ENCODE results near the gene TOM1.

Gene TOM1

DNA sequence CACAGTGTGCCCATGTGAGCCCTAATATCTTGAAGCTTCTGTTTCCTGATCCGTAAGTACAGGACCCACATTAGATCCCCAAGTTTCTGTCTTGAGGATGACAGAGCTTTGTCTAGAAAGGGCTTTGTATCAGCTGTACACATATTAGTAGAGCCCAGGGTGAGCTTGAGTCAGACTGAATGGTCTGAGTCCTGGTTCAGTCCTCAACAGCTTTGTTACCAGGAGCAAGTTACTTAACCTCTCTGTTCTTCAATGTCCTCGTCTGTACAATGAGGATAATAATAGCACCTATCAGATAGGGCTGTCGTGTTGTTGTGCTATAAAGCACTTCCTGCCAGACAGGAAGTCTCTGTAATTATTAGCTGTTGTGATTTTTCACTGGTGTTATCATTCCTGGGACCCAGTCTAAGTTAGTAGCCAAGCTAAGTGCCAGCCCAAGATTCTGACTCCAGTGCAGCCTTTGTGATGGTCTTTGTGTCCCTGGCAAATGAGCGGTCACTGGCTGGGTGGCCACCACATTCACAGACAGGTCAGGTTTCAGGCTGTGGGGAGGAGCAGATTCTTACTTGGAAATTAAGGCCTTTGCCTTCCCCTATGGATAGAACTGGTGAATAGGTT, 6.8 kb downstream of the TOM1 start:
- DNase-seq, result no peak

DNA sequence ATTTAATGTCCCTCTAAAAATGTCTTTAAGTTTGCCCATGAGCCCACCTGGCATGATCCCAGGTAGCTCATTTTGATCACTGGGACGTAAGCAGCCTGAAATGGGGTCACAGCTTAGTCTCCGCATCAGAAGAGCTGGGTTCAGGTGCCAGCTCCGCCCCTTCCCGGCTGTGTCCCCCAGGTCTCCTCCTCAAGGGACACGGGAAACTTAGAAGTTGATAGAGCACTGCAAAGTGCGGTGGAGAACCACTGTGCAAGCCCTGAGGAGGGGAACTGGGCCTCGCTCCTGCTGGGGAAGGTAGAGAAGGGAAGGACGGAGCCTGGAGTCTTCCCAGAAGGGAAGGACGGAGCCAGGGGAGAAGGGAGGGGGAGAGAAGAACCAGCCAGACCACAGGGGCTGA, 7.7 kb downstream of the TOM1 start:
- no peak for DNase-seq

DNA sequence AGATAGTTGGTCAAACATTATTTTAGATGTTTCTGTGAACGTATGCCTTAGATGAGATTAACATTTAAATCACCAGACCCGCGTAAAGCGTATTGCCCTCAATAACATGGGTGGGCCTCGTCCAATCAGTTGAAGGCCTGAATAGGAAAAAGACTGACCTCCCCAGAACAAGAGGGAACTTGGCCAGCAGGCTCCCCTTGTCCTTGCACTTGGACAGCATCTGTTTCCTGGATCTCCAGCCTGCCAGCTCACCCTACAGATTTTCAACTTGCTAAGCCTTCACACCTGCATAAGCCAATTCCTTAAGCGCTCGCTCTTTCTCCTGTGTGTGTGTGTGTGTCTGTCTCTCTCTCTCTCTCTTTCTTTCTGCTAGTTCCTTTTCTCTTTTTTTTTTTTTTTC, 8.2 kb downstream of the TOM1 start:
- no peak for DNase-seq

DNA sequence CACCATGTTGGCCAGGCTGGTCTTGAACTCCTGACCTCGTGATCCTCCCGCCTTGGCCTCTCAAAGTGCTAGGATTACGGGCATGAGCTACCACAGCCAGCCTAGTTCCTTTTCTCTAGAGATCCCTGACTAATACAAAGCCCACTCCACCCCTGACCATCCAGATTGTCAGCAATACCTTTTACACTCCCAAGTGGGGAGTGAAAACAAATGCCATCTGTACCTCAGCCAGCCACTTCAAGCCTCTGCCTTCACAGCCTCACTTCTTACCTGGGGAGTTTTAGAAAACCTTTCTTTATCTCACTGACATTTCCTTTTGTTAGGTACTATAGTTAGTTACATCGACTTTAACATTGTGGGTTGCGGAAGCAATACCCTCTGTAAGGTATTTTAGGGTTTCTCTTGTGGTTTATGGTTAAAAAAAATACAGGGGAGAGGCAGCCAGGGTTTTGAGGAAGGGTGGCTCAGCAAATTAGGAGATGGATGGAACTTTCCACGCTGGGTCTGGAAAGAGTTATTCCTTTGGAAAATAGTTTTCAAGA, 8.9 kb downstream of the TOM1 start:
- DNase-seq, result no peak

DNA sequence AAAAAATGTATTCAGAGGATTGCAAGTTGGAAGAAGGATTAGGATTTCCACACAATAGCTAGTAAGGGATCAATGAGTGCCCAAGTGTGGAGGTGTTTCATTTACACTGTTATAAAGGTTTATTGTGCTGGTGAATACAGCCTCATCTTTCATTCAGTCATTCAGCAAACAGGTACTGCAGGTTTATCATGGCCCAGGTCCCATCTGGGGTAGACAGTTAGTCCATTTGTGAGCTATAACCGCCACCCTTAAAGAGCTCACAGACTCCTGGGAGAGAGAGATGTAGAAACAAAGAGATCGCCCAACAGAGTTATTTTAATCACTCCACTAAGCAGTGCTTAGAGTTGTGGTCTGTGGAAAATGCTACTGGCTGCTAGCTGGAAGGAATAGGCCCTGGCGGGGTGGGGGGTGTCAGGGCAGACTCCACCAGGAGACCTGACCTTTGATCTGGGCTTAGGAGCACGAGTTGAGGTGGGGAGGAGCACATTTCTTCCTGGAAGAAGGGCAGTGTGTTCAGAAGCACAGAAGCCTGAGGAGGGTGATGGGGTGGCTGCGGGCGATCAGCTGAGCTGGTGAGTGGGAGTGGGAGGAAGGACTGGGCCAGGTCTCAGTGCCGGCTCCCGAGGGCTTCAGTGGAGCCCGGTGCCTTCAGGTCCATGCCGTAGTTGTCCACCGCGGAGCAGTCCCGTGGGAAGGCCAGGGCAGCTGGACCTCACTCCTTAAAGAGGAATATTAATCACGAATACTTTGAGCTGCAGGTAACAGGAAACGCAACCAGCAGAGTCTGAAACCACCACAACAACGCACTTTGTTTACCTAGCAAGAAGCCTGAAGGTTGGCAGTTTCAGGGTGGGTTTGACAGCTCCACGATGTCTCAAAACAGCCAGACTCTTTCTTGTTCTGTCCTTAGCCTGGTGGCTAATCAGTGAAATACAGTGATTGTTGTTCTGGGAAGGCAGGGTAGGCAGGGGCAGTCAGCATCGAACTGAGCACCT, 11.2 kb downstream of the TOM1 start:
- DNase-seq, result no peak

DNA sequence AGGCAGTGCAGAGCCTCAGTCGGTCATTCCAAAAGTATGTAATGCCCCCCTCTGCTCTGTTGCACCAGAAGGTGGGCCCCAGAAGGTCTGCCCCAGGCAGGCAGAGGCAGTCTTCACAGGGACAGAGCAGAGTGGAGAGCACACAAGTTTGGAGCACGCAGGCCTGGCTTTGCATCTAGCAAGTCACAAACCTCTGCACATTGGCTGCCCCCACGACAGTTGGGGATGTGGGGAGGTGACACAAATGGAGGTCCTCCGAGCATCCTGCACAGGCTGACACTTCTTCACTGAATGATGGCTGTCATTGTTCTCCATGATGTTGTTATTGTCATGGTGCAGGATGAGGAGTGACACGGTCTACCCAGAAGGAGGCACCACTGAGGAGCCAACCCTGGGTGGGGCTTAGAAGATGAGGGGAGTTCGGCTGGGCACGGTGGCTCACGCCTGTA, 11.9 kb downstream of the TOM1 start:
- DNase-seq, result no peak

DNA sequence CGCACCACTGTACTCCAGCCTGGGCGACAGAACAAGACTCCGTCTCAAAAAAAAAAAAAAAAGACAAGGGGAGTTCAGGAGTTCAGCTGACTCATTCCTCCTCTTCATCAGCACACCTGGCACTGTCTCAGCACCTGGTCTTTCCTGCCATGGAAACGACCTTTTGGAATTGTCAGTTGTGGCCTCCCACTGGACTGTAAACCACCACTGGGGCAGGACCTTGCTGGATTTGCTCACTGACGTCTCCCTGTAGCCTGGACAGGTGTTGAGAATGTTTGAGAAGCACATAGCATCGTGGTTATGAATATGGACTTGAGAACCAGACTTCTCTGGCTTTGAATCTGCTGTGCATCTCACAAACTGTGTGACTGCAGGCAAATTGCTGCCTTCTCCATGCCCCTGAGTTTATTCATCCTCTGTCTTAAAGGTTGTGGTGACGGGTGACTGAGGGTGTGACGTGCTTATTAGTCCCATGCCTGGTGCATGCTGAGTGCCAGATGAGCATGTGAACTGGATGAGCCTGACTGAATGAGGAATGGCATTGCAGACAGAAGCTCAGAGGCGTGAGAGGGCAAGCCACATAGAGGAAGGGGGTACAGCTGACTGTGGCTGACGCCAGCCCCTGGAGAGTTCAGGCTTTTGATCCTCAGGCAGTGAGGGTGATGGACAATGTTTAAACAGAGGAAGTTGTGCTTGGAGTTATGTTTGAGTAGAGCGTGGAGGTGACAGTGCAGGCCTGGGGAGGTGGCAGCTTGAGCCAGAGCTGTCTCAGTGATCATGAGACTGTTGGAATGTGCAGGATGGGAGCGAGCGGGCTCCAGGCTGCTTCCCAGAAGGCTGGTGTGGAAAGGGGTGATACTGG, 12.7 kb downstream of the TOM1 start:
- DNase-seq, result no peak

DNA sequence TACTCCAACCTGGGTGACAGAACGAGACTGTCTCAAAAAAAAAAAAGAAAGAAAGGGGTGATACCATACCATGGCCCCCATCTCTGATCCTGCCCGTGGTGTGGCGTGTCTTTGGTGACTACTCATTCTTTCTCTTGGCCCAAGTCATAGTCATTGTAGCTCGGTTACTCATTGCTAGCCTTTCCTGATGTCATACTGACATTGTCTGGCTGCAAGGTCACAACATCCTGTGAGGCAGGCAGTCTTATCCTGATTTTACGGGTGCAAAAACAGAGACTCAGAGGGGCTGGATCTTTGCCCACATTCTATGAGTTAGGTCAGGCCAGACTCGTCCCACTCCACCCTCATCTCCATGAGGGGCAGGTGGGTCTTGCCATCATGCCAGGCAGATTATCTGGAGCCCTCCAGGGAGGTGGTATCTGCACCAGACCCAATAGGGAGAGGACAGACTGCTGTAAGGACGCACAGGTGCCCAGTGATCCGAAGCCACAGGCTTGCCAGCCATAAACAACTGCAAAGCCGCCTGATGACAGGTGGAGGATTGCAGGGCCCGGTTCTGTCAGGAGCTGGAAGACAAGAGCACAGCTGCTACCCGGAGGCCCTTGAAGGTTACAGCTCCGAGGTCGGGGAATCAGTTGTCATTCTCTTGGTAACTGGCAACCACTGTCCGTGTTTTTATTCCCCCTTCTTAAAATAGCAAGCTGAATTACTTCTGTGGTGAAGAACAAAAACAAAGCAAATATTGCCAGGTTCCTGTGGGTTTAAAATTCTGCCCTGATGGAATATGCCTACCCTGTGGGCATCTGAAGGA, 13.8 kb downstream of the TOM1 start:
- DNase-seq, result no peak

DNA sequence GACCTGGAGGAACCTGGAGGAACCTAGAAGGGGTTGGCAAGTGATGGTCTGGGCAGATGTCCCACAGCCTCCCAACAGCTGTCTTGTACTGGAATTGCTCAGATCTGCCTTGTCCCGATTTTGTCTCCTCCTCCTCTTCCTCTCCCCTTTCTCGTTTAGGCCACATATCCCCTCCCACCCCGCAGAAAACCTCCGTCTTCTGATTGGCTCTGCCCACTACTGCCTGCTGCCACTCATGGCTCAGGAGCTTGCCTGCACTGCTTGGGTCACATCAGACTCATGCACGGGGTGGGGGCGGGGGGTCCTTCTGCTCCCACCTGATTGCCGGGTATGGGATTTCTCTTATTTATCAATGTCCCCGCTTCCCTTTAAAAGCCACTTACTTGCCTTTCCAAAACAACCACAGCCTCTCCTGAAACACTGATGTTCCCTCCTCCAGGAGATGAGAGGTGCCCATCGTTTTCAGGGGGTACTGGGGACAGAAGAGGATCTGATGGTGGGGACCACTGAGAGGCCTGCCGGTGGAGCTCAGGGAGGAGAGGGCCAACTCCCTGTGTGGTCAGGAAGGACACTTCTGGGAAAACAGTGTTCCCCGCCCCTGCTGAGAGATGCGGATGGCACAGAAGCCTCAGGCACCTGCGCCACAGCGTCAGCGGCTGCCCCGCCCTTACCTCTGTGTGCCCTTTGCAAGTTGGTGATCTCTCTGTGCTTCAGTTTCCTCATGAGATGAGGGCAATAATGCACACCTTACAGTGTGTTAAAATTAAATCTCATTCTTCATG, 14.7 kb downstream of the TOM1 start:
- DNase-seq, result no peak

DNA sequence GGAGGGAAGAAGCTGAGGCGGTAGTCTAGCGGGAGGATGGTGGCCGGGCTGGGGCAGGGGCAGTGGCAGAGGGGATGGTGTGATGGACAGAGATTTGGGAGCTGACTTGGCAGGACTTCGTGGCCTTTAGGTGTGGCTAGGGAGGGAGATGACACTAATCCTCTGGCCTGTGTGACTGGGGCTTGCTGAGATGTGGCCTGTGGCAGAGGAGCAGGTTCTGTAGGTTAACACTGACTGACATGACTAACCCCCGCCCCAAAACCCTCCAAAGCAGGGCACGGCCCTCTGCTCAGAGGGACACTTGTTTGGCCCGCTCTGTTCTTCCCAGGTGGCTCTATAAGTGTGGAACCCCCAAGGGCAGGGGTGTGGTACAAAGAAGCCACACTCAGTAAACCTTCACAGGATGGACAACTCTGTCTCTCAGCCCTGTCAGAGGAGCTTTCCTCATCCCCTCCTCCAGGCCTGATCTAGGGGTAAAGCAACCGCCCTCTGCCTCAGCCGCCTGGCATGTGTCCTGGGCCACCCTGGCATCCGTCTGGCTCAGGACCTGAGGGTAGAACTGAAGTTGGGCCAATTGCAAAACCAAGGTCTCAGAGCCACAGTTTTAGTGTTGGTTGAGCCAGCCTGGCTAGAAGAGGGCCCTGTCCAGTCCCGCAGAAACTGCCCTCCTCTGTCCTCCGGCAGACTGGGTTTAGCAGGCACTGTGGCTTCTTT, 15.6 kb downstream of the TOM1 start:
- no peak for DNase-seq

DNA sequence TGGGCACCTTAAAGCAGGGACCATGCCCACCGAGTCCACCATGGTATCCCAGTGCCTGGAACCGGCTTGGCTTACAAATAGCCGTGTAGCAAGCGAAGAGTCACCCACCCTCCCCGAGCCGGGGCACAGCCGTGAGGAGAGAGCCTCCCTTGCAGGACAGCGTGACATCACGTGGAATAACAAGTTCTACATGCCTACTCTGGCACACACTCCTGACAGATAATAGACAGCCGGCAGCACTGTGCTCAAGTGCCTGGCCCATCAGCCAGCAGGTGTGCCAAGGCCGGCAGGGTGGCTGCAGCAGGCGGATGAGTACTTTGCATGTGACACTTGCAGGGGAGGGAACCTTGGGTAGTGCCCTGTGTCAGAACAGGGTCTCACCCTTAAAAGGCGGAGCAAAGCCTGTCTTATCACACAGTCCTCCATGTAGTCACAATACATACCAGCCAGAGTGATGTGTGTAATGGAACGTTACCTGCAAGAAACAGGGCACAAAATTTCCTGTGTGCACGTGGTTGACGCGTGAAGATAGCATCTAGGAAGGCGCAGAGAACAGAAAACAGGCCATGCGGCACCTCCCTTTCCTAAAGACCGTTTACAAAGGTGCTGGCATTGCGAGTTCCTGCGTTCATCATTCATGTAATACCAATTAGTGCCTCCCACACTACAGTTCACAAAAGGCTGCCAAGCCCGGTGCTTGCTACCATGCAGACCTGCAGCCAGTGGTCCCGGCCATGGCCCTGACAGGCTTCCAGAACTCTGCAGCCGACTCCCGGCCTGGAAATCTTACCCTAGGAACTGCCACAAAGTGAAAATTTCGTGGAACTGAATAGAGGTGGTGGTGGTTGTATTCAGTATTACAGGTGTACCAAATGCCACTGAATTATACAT, 16.4 kb downstream of the TOM1 start:
- DNase-seq, result no peak

DNA sequence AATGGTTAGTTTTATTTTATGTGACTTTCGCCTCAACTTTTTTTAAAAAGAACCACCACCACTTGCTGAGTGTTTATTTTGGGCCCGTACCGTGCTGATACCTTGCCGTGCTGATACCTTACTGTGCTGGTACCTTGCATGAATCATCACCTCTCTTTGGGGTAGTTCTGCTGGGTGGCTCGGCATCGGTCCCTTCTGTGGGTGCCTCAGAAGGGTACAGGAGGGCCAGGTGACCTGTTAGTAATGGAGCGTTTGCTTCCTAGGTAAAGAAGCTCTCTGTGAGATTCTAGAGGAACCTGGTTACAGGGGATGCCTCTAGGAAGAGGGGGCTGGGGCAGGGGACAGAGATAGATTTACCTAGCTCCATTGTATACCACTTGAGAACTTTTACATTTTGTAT, 17.1 kb downstream of the TOM1 start:
- DNase-seq, result no peak

DNA sequence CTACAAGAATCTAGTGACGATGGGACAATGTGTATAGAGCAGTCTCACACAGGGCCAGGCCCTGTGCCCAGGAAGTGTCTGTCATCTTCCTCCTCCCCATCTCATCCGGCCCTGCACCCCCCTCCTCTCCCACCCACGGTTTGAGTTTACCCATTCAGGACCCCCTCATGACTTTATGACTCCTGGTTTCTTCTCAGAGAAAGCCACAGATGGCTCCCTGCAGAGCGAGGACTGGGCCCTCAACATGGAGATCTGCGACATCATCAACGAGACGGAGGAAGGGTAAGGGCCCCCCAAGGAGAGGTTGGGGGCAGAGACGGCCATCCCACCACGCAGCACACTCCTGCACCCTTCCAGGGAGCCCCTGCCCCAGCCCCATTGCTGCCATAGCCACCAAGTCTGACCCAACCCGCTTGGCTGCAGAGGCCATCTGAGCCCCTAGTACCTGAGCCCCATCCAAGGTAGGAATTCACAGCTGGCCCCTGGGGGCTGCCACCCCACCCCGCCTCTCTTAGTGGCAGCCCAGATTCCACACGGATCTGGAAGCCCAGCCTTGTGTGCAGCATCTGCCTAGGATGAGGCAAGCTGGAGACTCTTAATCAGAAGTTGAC, 18.1 kb downstream of the TOM1 start:
- DNase-seq, result no peak

DNA sequence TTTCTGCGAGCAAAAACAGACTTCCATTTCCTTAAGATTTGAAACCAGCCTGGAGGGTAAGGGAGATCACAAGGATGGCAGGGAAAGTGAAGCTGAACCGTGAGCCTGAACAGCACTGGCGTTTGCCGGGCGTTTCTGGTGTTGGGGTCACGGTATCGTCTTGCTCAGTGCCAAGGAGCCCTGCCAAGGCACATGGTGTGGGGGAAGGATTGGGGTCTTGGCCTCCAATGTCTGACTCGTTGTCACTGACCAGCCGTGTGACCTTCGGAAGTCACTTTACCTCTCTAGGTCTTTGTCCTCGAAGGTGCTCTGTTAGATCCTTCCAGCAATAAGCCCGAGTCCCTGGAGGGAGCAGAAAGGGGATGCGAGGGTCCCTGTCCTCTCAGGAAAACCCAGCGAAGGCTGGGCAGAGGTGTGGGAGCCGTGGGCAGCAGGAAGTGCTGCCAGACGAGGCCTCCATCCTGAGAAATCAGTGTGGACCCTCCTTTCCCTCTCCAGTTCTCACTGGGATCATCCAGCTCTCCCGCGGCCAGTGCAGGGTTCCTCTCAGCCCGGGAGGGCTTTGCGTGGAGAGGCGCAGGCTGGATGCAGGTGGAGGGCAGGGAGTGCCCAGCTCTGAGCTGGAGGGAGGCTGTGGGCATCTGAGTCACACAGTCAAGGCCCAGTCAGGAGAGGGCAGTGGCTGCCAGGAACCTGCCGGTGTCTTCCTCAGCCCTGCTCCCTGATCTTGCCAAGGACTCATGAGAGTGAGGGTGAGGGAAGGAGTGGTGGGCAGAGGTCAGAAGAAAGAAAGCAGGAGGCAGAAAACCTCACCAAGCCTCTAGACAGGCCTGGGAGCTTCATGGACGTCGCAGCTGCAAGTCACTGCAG, 18.9 kb downstream of the TOM1 start:
- no peak for DNase-seq

DNA sequence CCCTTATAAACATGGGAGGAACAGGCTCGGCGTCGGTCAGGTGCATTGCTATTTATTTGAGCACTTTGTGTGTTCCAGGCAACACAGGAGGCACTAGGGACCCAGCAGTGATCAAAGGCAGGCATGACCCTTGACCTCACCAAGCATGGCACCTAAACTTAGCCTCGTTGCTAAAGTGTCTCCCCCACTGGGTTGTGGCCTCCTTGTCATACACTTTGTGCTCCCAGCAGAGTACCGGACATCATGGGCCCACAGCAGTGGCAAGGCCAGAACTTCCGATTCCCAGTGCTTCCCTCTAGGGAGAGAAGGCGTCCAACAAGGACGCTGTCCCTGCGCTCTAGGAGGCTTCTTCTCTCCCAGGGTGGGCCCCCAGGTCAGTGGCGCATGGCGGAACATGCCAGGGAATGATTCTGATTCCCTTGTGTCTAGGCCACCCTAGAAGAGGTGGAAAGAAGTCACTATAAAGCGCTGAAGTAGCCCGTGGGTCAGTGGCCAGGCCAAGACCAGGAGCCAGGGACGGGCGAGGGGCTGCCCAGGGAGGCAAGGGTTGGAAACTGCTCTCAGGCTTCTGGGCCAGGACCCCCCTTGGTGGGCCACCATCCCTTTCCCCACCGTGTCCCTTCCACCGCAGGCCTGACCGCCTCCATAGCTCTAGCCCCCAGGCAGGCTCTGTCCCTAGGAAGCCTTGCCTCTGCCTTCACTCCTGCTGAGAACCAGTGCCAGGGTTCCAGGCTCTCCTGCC, 19.7 kb downstream of the TOM1 start:
- DNase-seq, result no peak

DNA sequence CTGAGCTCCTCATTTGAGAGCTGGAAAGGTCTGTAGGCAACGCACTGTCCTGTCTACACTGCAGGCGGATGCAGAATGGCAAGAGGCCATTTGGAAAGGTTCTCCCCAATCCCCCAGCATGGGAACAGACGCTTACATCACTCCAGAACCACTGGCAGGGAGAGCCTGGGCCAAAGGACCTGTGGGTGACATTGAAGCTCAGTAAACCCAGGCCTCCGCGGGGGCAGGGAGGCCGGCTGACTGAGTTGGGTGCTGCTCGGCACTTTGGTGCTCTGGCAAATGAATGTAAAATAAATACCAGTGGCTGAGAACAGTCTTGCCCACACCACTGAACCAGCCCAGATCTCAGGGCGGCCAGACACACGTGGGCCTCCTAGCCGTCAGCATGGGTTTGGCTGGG, 22.4 kb downstream of the TOM1 start:
- no peak for DNase-seq
